GM19328 (cell line): ENCODE data around the gene THSD4.

Source experiments
- ATAC-seq: cut with Tn5 transposase; IDR thresholded peaks from one replicate; pipeline ENCODE4 v1.9.1; 2021; ENCODE audit warnings: mild to moderate bottlenecking, moderate library complexity; ENCODE audit not compliant: unreplicated experiment

Gene THSD4

GRCh38 chr15:71592203-71592602, 476.9 kb downstream of the THSD4 start:
- ATAC-seq, result no peak

- ATAC-seq, result no peak
These were observed 480.7 kb downstream of the THSD4 start for GRCh38 chr15:71595846-71596553.

- ATAC-seq, result no peak
These were observed 481.4 kb downstream of the THSD4 start for GRCh38 chr15:71596672-71597071.

GRCh38 chr15:71597126-71597525, 481.9 kb downstream of the THSD4 start:
- no peak for ATAC-seq

GRCh38 chr15:71597637-71598036, 482.4 kb downstream of the THSD4 start:
- no peak for ATAC-seq

- no peak for ATAC-seq
These were observed 483.5 kb downstream of the THSD4 start for GRCh38 chr15:71598741-71599140.

GRCh38 chr15:71599418-71600151, 484.3 kb downstream of the THSD4 start:
- ATAC-seq, result no peak

- no peak for ATAC-seq
These were observed 485.0 kb downstream of the THSD4 start for GRCh38 chr15:71600237-71600636.

GRCh38 chr15:71601038-71601834, 486.0 kb downstream of the THSD4 start:
- no peak for ATAC-seq

- ATAC-seq, result no peak
These were observed 488.1 kb downstream of the THSD4 start for GRCh38 chr15:71603379-71603778.

GRCh38 chr15:71607383-71607782, 492.1 kb downstream of the THSD4 start:
- ATAC-seq, result no peak

GRCh38 chr15:71610728-71611552, 495.7 kb downstream of the THSD4 start:
- no peak for ATAC-seq

- ATAC-seq, result no peak
These were observed 496.5 kb downstream of the THSD4 start for GRCh38 chr15:71611553-71612396.

- ATAC-seq, result no peak
These were observed 497.1 kb downstream of the THSD4 start for GRCh38 chr15:71612397-71612722.

- no peak for ATAC-seq
These were observed 497.6 kb downstream of the THSD4 start for GRCh38 chr15:71612869-71613268.

- ATAC-seq, result no peak
These were observed 507.8 kb downstream of the THSD4 start for GRCh38 chr15:71623111-71623510.

- ATAC-seq, result no peak
These were observed 511.4 kb downstream of the THSD4 start for GRCh38 chr15:71626596-71627088.

GRCh38 chr15:71627188-71627587, 511.9 kb downstream of the THSD4 start:
- no peak for ATAC-seq

- ATAC-seq, result no peak
These were observed 512.3 kb downstream of the THSD4 start for GRCh38 chr15:71627604-71628003.
